ENCODE measurements around the gene HKDC1. TPM values are rescaled to one million over a fixed set of nuclear protein-coding genes. Genes with fewer than 3 reads are reported as not detected.

HKDC1 gene
- polyA plus RNA-seq, 2 of the 4 experiments (the other 2 are of a cell fraction) = 32.5 to 32.8 TPM

DNA sequence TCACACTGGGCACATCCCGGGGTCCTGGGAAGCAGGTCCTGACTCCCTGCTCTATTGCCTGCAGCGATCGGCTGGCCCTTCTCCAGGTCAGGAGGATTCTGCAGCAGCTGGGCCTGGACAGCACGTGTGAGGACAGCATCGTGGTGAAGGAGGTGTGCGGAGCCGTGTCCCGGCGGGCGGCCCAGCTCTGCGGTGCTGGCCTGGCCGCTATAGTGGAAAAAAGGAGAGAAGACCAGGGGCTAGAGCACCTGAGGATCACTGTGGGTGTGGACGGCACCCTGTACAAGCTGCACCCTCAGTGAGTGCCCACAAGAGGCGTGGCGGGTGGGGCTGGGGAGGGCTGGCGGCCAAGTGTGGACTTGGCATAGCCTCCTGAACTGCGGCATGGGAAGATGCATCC, 45.4 kb downstream of the HKDC1 start:
- TF ChIP-seq ESRRA (IDR thresholded peaks at IDR 0.05; ENCODE audit: borderline replicate concordance, low read length) = no peak
- TF ChIP-seq FOSB (CRISPR knock-in tag; IDR thresholded peaks at IDR 0.05) = no peak
- no peak for TF ChIP-seq NFE2L2 (conservative IDR thresholded peaks at IDR 0.05; ENCODE audit: low read length)
- TF ChIP-seq, protein P1, sequence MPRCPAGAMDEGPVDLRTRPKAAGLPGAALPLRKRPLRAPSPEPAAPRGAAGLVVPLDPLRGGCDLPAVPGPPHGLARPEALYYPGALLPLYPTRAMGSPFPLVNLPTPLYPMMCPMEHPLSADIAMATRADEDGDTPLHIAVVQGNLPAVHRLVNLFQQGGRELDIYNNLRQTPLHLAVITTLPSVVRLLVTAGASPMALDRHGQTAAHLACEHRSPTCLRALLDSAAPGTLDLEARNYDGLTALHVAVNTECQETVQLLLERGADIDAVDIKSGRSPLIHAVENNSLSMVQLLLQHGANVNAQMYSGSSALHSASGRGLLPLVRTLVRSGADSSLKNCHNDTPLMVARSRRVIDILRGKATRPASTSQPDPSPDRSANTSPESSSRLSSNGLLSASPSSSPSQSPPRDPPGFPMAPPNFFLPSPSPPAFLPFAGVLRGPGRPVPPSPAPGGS (IDR thresholded peaks at IDR 0.05) = no peak
- TF ChIP-seq HOXB5 (CRISPR knock-in tag; IDR thresholded peaks at IDR 0.05) = no peak
- no peak for TF ChIP-seq RNF2 (IDR thresholded peaks at IDR 0.05; ENCODE audit: borderline replicate concordance, low read depth)
- TF ChIP-seq, protein P2, sequence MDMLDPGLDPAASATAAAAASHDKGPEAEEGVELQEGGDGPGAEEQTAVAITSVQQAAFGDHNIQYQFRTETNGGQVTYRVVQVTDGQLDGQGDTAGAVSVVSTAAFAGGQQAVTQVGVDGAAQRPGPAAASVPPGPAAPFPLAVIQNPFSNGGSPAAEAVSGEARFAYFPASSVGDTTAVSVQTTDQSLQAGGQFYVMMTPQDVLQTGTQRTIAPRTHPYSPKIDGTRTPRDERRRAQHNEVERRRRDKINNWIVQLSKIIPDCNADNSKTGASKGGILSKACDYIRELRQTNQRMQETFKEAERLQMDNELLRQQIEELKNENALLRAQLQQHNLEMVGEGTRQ (IDR thresholded peaks at IDR 0.05) = no peak
- TF ChIP-seq FOSL2 (IDR thresholded peaks at IDR 0.05) = no peak
- TF ChIP-seq FOSL2 (CRISPR knock-in tag; IDR thresholded peaks at IDR 0.05) = no peak
- no peak overlapping the region for H3K4me3 ChIP-seq
- ATAC-seq = peak in 1 of 2 experiments; percentile 25; a peak in 2 of 6 replicates
- no peak overlapping the region for H3K4me2 ChIP-seq
- POLR2A ChIA-PET = no interaction called here
- FAIRE-seq = no peak
- no peak for DNase-seq (ENCODE audit: low read depth in 1 of 2, low spot score in 1 of 2)
- H3K27ac ChIP-seq = no peak overlapping the region
- H3K9me3 ChIP-seq = no peaks in the 10 kb centered on the region
- CTCF ChIA-PET = interaction anchor here (0.6 to 1.0 kb wide), 2 partner anchors 24 to 27 kb away, joined by 3 to 4 read pairs; no protein-coding TSS in a partner anchor
- WGBS (ENCODE audit: missing lambda C conversion rate) = 95% methylated on average over 11 of the region's 17 CpGs
- peaks cover 16% of the 10 kb centered on the region; the same call in 2 of the 3 replicates for H3K4me1 ChIP-seq

DNA sequence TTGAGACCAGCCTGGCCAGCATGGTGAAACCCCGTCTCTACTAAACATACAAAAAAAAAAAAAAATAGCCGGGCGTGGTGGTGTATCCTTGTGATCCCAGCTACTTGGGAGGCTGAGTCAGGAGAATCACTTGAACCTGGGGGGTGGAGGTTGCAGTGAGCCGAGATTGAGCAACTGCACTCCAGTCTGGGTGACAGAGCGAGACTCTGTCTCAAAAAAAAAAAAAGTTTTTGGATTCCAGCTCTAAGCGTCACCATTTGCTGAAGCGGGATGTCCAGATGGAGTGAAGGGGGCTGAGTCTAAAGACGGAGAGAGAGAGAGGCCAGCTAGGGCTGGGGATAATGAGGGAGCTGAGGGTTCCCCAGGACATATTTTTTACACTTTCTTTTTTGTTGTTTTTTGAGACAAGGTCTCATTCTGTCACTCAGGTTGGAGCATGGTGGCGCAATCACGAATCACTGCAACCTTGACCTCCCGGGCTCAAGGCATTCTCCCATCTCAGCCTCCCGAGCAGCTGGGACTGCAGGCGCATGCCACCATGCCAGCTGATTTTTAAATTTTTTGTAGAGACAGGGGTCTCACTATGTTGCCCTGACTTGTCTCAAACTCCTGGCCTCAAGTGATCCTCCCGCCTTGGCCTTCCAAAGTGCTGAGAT, 48.8 kb downstream of the HKDC1 start:
- CTCF ChIA-PET = interaction anchor here (0.6 to 3.0 kb wide), 3 partner anchors 9 to 279 kb away, joined by 3 to 10 read pairs (median 3); no protein-coding TSS in a partner anchor
- no peak overlapping the region for H3K27ac ChIP-seq
- WGBS (ENCODE audit: missing lambda C conversion rate) = 81% methylated on average over 14 of the region's 14 CpGs
- POLR2A ChIA-PET = no interaction called here
- no peak for DNase-seq (ENCODE audit: low read depth in 1 of 2, low spot score in 1 of 2)
- H3K4me1 ChIP-seq = peaks cover 16% of the 10 kb centered on the region; the same call in 2 of the 3 replicates
- 0 out of 4 replicates have a peak, but pooled peaks of 1 of the 2 experiments have one; percentile 8 for TF ChIP-seq CEBPB (IDR thresholded peaks at IDR 0.05)
- no peak for TF ChIP-seq POLR2AphosphoS2 (conservative IDR thresholded peaks at IDR 0.05; ENCODE audit: low read length)
- no peaks in the 10 kb centered on the region for H3K9me3 ChIP-seq
- no peak overlapping the region; the same call in 2 of the 3 replicates for H3K4me2 ChIP-seq
- FAIRE-seq = no peak
- no peak for ATAC-seq
- H3K4me3 ChIP-seq = no peak overlapping the region

DNA sequence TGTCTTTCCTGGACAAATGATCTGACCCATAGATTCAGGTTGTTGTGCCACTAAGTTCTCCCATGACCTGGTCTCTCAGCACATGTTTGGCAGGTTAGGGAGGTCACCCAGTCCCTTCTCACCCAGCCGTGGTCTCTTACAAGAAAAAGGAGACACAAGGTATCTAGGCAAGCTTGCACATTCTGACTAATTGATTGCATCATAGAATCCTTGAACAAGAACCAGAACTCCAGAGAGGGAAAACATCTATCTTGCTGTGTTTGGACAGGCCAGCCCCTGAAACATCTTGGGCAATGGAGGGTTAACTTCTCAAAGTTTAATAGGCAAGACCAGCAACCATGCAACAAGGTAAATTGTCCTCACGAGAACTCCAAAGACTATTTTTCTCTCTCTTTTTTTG, 49.6 kb downstream of the HKDC1 start:
- ChIA-PET CTCF (interaction anchor here (3.0 kb wide), 1 partner anchor 9 kb away, joined by 10 read pairs; no protein-coding TSS in a partner anchor), POLR2A (no interaction called here)
- peak overlapping the region in 1 of 2 experiments; percentile 7; a peak in 1 of 6 replicates for H3K27ac ChIP-seq
- 0 out of 3 replicates have a peak overlapping the region, but pooled peaks have one; percentile 1 for H3K4me2 ChIP-seq
- FAIRE-seq = no peak
- H3K9me3 ChIP-seq = no peaks in the 10 kb centered on the region
- no peak for DNase-seq (ENCODE audit: low read depth in 1 of 2, low spot score in 1 of 2)
- 80% methylated on average over 2 of the region's 2 CpGs for WGBS (ENCODE audit: missing lambda C conversion rate)
- TF ChIP-seq RFX5 (IDR thresholded peaks at IDR 0.05) = no peak
- TF ChIP-seq CEBPB (IDR thresholded peaks at IDR 0.05) = peak; percentile 18 to 33; a peak in 2 of 4 replicates
- no peak overlapping the region for H3K4me3 ChIP-seq
- peaks cover 16% of the 10 kb centered on the region; the same call in 2 of the 3 replicates for H3K4me1 ChIP-seq
- ATAC-seq = no peak

DNA sequence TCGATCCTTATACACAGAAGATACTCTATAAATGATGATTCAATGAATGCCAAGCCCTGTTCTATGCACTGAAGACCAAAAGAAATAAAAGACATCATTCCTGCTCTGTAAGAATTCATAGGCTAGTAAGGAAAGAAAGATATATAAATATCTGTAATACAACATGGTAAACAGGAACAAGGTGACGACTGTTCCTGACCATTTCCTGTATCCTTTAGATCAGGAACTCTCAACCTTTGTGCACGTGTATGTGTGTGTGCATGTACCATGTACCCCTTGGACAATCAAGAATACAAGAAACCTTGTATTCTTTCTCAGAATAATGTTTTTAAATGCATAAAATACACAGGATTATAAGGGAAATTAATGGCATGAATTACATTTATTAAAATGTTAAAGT, 50.9 kb downstream of the HKDC1 start:
- TF ChIP-seq, protein P3, sequence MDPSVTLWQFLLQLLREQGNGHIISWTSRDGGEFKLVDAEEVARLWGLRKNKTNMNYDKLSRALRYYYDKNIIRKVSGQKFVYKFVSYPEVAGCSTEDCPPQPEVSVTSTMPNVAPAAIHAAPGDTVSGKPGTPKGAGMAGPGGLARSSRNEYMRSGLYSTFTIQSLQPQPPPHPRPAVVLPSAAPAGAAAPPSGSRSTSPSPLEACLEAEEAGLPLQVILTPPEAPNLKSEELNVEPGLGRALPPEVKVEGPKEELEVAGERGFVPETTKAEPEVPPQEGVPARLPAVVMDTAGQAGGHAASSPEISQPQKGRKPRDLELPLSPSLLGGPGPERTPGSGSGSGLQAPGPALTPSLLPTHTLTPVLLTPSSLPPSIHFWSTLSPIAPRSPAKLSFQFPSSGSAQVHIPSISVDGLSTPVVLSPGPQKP (IDR thresholded peaks at IDR 0.05; ENCODE audit: low read depth, low read length) = no peak
- no peak for TF ChIP-seq PHF8 (IDR thresholded peaks at IDR 0.05; ENCODE audit: borderline replicate concordance, low read depth)
- no peak for TF ChIP-seq KDM5A (IDR thresholded peaks at IDR 0.05)
- TF ChIP-seq, protein P4, sequence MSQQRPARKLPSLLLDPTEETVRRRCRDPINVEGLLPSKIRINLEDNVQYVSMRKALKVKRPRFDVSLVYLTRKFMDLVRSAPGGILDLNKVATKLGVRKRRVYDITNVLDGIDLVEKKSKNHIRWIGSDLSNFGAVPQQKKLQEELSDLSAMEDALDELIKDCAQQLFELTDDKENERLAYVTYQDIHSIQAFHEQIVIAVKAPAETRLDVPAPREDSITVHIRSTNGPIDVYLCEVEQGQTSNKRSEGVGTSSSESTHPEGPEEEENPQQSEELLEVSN (IDR thresholded peaks at IDR 0.05; ENCODE audit: borderline replicate concordance, low read depth) = no peak
- no peak for TF ChIP-seq CEBPB (IDR thresholded peaks at IDR 0.05)
- TF ChIP-seq JUNB (IDR thresholded peaks at IDR 0.05) = no peak
- TF ChIP-seq NFE2L2 (conservative IDR thresholded peaks at IDR 0.05; ENCODE audit: low read length) = no peak
- no peak for TF ChIP-seq POLR2A (IDR thresholded peaks at IDR 0.05; ENCODE audit: low read length)
- TF ChIP-seq KDM1A (IDR thresholded peaks at IDR 0.05; ENCODE audit: low read depth) = no peak
- no peak for TF ChIP-seq POLR2AphosphoS2 (conservative IDR thresholded peaks at IDR 0.05; ENCODE audit: low read length)
- TF ChIP-seq ZFP36 (IDR thresholded peaks at IDR 0.05; ENCODE audit: borderline replicate concordance, partially characterized antibody) = no peak
- Histone ChIP-seq H3K4me1 (peaks cover 16% of the 10 kb centered on the region; the same call in 2 of the 3 replicates), H3K27ac (no peak overlapping the region), H3K4me2 (no peak overlapping the region), H3K4me3 (no peak overlapping the region), H3K9me3 (no peaks in the 10 kb centered on the region)
- FAIRE-seq (no peak), DNase-seq (ENCODE audit: low read depth in 1 of 2, low spot score in 1 of 2) (no peak), ATAC-seq (no peak)
- 82% methylated on average over 3 of the region's 3 CpGs for WGBS (ENCODE audit: missing lambda C conversion rate)
- POLR2A ChIA-PET = no interaction called here
- CTCF ChIA-PET = interaction anchor here (3.0 kb wide), 1 partner anchor 11 kb away, joined by 10 read pairs; no protein-coding TSS in a partner anchor
